NCI-H187 (cell line): ENCODE measurements around the gene NEUROD4.
A peak's percentile ranks its signal among the peaks of the same experiment; 100 is the strongest.

Source experiments
- DNase-seq, 2 experiments: peaks; one replicate each; lab custom pipeline; 2025; lab: John Stamatoyannopoulos, UW

NEUROD4 gene

DNA sequence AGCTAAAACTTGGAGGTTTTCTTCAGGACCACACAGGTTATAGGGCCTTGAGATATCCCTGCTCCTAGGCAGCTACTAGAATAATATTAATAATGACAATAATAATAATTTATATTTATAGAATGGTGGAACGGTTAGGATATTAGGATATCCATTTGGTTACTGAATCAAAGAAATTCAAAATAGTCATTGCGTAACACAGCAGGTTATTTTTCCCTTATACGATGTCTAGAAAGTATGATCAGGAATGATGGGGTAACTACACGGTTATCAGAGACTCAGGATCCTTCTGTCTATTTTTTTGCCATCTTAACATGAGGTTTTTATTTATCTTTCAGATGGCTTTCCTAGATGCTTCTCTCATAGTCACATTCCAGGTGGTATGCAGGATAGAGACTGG is 39.0 kb downstream of the NEUROD4 start:
- DNase-seq, result no peak

DNA sequence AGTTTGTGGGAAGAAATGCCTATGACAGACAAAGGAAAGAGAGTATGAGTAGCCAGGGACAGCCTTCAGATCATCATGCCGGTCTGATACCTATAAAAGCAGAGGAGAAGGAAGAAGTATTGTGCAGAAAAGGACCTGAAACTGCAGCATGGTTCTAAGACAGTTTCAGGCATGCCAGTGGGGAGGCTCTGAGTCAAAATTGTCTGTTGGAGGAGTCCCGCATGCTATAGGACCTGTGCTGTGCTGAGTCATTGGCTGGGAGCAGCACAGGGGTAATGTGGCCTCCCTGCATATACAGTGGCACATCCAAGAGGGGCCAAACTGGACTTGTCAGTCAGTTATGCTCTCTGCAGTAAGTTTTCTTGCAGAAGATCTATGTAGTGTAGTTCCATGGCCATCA is 40.7 kb downstream of the NEUROD4 start:
- DNase-seq, result no peak

DNA sequence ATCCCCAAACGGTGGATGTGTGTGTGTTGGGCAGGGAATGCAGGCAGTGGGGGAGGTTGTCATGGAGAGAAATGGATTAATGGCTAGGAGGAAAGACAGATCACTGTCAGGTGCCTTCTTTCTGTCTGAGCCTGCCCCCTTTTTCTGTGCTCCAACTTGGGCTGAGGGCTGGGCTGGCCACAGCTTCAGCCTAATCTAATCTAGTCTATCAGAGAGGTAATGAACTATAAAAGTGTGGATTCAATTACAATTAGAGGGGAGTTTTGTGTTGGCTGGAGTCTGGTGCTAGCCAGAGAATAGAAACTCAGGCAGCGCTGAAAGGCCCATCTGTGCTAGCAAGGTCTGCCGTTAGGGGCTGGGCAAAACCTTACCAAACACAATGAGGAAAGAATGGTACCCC is 41.2 kb downstream of the NEUROD4 start:
- DNase-seq, result no peak

DNA sequence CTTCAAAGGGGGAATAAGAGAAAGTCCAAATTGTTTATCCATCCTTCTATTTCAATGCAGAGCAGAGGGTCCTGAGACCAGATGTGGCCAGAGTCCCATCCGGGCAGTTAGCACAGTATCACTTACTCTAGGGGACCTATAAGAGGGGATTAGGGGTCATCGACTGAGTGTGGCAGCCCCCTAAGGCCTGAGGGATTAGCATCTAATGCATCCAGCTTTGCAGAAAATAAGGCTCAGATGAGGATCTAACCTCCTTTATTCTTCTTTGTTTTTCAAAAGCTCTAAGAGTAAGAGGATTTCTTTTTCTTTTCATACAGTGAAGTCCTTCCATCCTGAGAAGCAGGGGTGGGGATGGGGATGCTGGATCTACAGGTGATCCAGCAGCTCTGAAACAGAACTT is 43.5 kb downstream of the NEUROD4 start:
- no peak for DNase-seq

DNA sequence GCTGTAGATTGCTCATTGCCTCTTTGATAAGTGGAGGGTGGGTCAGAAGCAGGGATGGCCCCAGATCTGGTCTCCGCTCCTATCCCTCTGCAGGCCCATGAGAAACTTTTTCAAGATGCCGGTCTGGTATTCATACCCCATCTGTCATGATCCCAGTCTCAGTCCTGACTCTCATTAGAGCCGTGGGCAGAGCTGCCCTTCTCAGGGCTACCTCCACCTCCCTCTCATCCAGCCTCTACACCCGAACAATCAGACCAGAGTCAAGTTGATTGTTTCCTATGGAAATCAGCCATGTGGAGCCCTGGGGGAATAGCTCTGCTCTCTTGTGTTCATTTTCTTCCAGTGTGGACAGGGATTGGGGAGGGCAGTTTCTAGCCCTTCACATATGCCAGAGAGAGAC is 45.8 kb downstream of the NEUROD4 start:
- no peak for DNase-seq

DNA sequence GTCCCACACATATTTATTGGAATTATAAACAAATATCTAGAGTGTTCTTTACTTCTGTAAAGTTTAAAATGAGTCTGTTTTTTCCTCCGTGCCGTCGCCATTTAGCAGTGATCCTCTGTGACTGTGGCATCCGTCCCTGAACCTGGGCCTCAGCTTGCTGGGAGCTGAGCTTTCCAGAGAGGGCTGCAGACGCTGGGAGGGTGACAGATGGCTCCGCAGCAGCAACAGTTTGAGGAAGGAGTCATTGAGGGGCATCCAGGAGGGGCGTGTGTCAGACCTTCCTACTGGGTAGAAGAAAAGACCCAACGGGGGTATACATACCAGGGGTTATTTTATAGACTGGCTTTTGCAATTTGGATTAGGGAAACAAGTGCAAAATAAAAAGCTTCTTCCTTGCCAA is 47.9 kb downstream of the NEUROD4 start:
- DNase-seq, result no peak

DNA sequence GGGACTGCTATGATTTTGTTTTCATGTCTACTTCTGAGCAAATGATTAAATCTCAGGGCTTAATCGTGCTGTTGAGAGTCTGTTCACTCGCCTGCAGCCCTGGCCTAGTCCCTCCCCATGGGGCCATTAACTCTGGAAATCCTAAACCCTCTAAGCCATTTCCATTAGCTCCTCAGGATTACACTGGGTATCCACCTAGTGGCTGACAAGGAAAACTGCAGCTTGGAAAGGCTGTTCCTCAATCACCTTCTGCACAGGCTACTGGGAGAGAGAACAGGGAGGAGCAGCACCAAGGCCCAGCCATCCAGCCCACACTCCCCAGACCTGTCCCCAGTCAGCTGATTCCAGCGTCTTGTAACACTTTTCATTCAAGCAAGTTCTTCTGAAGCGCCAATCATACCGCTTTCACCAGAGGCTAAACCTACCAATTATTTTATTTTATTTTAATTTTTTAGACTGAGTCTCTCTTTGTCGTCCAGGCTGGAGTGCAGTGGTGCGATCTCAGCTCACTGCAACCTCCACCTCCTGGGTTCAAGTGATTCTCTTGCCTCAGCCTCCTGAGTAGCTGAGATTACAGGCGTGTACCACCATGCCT is 48.7 kb downstream of the NEUROD4 start:
- peak; percentile 50 to 67 for DNase-seq

DNA sequence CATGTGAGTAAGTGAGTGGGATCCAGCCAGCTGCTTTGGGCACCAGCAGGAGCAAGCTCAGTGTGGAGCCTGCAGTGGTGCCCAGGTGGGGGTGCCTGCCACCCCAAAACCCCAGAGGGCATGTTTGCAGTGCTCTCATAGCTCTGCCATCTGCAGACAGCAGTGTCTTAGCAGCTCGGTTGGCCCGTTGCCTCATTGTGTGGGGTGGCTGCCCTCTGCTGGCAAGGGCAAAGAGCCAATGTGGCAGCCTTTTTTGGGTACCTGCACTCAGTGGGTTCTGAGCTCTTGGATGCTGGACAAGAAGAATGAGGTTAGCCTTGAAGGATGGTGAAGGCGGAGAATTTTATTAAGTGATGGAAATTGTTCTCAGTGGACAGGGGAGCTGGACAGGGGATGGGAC is 52.3 kb downstream of the NEUROD4 start:
- DNase-seq, result no peak

DNA sequence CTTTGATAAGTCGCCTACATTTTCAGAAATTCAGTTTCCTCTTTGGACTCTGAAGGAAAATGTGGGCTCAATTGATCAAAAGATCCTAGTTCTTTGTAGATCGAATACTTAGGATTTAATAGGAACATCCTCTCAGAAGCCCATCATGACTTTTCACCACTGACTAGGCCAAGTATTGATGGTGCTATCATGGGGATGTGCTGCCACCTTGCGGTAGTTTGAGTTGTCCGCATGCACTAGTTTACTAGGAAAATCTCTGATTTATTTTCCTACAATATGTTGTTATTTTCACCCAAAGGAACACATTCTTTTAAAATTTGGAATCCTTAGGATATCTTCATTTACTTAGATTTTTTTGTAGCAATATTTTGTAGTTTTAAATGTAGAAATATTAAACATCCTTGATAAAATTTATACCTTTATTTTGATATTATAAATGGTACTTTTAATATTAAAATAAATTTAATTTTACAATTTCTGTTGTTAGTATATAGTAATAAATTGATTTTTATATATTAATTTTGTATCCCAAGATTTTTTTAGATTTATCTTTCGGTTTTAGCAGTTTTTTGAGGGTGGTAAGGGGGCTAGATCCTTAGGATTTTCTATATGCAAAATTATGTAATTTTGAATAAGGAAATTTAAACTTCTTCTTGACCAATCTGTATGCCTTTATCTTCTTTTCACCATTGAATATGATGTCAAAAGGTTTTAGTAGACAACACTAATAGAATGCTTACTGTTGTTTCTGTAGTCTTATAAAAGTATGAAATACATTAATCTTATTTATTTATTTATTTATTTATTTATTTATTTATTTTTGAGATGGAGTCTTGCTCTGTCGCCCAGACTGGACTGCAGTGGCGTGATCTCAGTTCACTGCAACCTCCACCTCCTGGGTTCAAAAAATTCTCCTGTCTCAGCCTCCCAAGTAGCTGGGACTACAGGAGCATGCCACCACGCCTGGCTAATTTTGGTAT is 53.6 kb downstream of the NEUROD4 start:
- DNase-seq, result peak in 1 of 2 experiments; percentile 49

DNA sequence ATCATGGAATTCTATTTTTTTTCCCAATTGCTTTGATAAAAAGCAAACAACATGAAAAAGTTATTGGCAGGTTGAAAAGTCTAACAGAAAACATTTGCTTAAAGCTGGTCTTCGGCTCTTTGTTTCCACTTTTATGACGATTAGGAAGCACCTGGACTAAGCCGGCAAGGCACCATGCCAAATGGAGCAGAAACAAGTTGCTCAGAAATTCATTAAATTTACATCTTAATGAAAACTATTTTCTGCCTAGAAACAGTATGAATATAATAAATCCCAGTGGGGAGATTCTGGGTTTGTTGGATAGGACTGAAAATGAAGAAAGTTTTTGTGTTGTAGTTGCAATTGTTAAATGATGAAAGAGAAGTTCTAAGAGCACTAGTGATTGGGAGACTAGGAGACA is 55.0 kb downstream of the NEUROD4 start:
- no peak for DNase-seq
